PC-3 (cell line): Measurements from ENCODE around the gene TWIST2. TPM values are rescaled to one million over a fixed set of nuclear protein-coding genes. Genes with fewer than 3 reads are reported as not detected.

Experiments
- ATAC-seq: fragments of 200-7000 bp; cut with Tn5 transposase; 2 replicates; pipeline ENCODE4 v1.9.1; 2020; ENCODE audit warnings: mild to moderate bottlenecking, moderate library complexity
- BruUV-seq: library from RNA; stranded (reverse); fragments of 400-500 nt; replicated peaks from 2 replicates; lab custom pipeline; 2021; lab: Mats Ljungman, UMichigan
- CTCF ChIA-PET: fragments of 300-600 bp; sonication (Branson Sonifier 250); formaldehyde crosslinking; loops from one replicate; lab custom pipeline; 2022; ENCODE audit warnings: antibody characterized with exemption; lab: Charles Lee
- POLR2A ChIA-PET: fragments of 300-600 bp; sonication (Branson Sonifier 250); formaldehyde crosslinking; loops from one replicate; lab custom pipeline; 2022; ENCODE audit warnings: antibody characterized with exemption; ENCODE audit not compliant: unreplicated experiment; lab: Charles Lee
- DNase-seq: peaks from one replicate; pipeline ENCODE4 v3.0.0-alpha.2; 2015
- H2AFZ ChIP-seq: fragments of 300-600 bp; sonication (generic); 2 replicates; pipeline ENCODE4 v1.6.0; 2016; ENCODE audit warnings: antibody characterized with exemption, low read length
- H3F3A ChIP-seq: fragments of 300-600 bp; sonication (generic); one replicate; pipeline ENCODE4 v1.6.0; 2017; ENCODE audit warnings: antibody characterized with exemption, low read length, control low read depth, mild to moderate bottlenecking; ENCODE audit not compliant: unreplicated experiment
- H3K27ac ChIP-seq: fragments of 300-600 bp; sonication (generic); 2 replicates; pipeline ENCODE4 v1.5.1; 2016; ENCODE audit warnings: mild to moderate bottlenecking, low read length
- H3K27me3 ChIP-seq: fragments of 300-600 bp; sonication (generic); 2 replicates; pipeline ENCODE4 v1.6.1; 2016; ENCODE audit warnings: low read length, mixed read lengths
- H3K36me3 ChIP-seq: fragments of 300-600 bp; sonication (generic); 2 replicates; pipeline ENCODE4 v1.6.1; 2016; ENCODE audit warnings: low read depth, mixed run types, low read length, mixed read lengths
- H3K4me1 ChIP-seq: fragments of 300-600 bp; sonication (generic); 2 replicates; pipeline ENCODE4 v1.5.1; 2016; ENCODE audit warnings: low read length; ENCODE audit not compliant: insufficient read depth
- H3K4me2 ChIP-seq: fragments of 300-600 bp; sonication (generic); 2 replicates; pipeline ENCODE4 v1.6.0; 2016; ENCODE audit warnings: low read length
- H3K4me3 ChIP-seq: fragments of 300-600 bp; sonication (generic); 2 replicates; pipeline ENCODE4 v1.5.1; 2016; ENCODE audit warnings: mild to moderate bottlenecking, low read length, mixed read lengths
- H3K79me2 ChIP-seq: fragments of 300-600 bp; sonication (generic); 2 replicates; pipeline ENCODE4 v1.6.1; 2017; ENCODE audit warnings: low read length, mixed read lengths
- H3K9ac ChIP-seq: fragments of 300-600 bp; sonication (generic); 2 replicates; pipeline ENCODE4 v1.6.0; 2016; ENCODE audit warnings: mild to moderate bottlenecking, low read length
- H3K9me2 ChIP-seq: fragments of 300-600 bp; sonication (generic); replicated peaks from 2 replicates; pipeline ENCODE4 v1.6.1; 2016; ENCODE audit warnings: mixed run types, low read length, mixed read lengths
- H3K9me3 ChIP-seq: fragments of 300-600 bp; sonication (generic); 2 replicates; pipeline ENCODE4 v1.6.1; 2016; ENCODE audit warnings: low read length, mixed read lengths
- H4K20me1 ChIP-seq: fragments of 300-600 bp; sonication (generic); 2 replicates; pipeline ENCODE4 v1.6.1; 2016; ENCODE audit warnings: low read length, mixed read lengths
- CTCF ChIP-seq: fragments of 300-600 bp; sonication (generic); conservative IDR thresholded peaks from 2 replicates; pipeline ENCODE4 v1.5.1; 2017; ENCODE audit warnings: antibody characterized with exemption, low read depth, mild to moderate bottlenecking, low read length
- EZH2 ChIP-seq: fragments of 300-600 bp; sonication (generic); IDR thresholded peaks from one replicate; pipeline ENCODE4 v1.6.1; 2017; ENCODE audit warnings: antibody characterized with exemption, mild to moderate bottlenecking, low read length; ENCODE audit not compliant: unreplicated experiment
- EZH2phosphoT487 ChIP-seq: fragments of 300-600 bp; sonication (generic); IDR thresholded peaks from 2 replicates; pipeline ENCODE4 v1.6.1; 2018; ENCODE audit warnings: mild to moderate bottlenecking, antibody characterized with exemption, low read length, borderline replicate concordance
- intact Hi-C: fragments of 100-400 bp; cut with micrococcal nuclease; formaldehyde crosslinking; loops from 2 replicates; pipeline ENCODE4 v1.9.0; 2023
- total RNA-seq: library from RNA; depleted of rRNA; stranded (reverse); fragments of >200 nt; gene quantifications from 2 replicates; pipeline ENCODE4 v1.2.3, GENCODE V29; 2014

TWIST2 gene
- total RNA-seq, 1 experiment from 2014 or later: 4.4 TPM

- no peaks in the 10 kb centered on the region for H4K20me1 ChIP-seq
- ChIA-PET CTCF (no interaction called here), POLR2A (interaction anchor here (0.5 to 0.7 kb wide), 2 partner anchors 50 to 337 kb away, joined by 3 to 4 read pairs; no protein-coding TSS in a partner anchor)
- ATAC-seq: no peak
- H3K79me2 ChIP-seq: no peaks in the 10 kb centered on the region
- intact Hi-C loops: no loop called here
- H3K9me2 ChIP-seq: no peaks in the 10 kb centered on the region
- no peak overlapping the region for H2AFZ ChIP-seq
- H3K4me1 ChIP-seq: no peaks in the 10 kb centered on the region
- no TSS peak for BruUV-seq
- TF ChIP-seq CTCF: no peak
- TF ChIP-seq EZH2phosphoT487: no peak
- no peak for TF ChIP-seq EZH2
- no peak overlapping the region for H3K27ac ChIP-seq
- no peaks in the 10 kb centered on the region for H3K36me3 ChIP-seq
- H3K4me3 ChIP-seq: no peak overlapping the region
- no peaks in the 10 kb centered on the region for H3K9me3 ChIP-seq
- no peak overlapping the region for H3K9ac ChIP-seq
- no peaks in the 10 kb centered on the region for H3K27me3 ChIP-seq
- DNase-seq: no peak
- no peaks in the 10 kb centered on the region for H3F3A ChIP-seq
- no peak overlapping the region for H3K4me2 ChIP-seq
These were observed 50.8 kb downstream of the TWIST2 start for GRCh38 chr2:238898534-238899281.

- no TSS peak for BruUV-seq
- intact Hi-C loops: no loop called here
- CTCF ChIA-PET: no interaction called here
These were observed 51.5 kb downstream of the TWIST2 start for GRCh38 chr2:238899386-238899785.

More at GRCh38 chr2:238899386-238899785, 51.5 kb downstream of the TWIST2 start:
- Histone ChIP-seq H3F3A (no peaks in the 10 kb centered on the region), H4K20me1 (no peaks in the 10 kb centered on the region), H3K9me3 (no peaks in the 10 kb centered on the region), H3K4me2 (no peak overlapping the region), H2AFZ (no peak overlapping the region), H3K9me2 (no peaks in the 10 kb centered on the region), H3K9ac (no peak overlapping the region), H3K36me3 (no peaks in the 10 kb centered on the region), H3K4me1 (no peaks in the 10 kb centered on the region), H3K4me3 (no peak overlapping the region), H3K27me3 (no peaks in the 10 kb centered on the region), H3K79me2 (no peaks in the 10 kb centered on the region), H3K27ac (no peak overlapping the region)
- TF ChIP-seq EZH2phosphoT487 (no peak), CTCF (no peak), EZH2 (no peak)
- POLR2A ChIA-PET: interaction anchor here (0.7 kb wide), 1 partner anchor 338 kb away, joined by 3 read pairs; no protein-coding TSS in a partner anchor
- ATAC-seq (no peak), DNase-seq (no peak)
